ENCODE measurements around the gene DALRD3.

DALRD3 gene

DNA sequence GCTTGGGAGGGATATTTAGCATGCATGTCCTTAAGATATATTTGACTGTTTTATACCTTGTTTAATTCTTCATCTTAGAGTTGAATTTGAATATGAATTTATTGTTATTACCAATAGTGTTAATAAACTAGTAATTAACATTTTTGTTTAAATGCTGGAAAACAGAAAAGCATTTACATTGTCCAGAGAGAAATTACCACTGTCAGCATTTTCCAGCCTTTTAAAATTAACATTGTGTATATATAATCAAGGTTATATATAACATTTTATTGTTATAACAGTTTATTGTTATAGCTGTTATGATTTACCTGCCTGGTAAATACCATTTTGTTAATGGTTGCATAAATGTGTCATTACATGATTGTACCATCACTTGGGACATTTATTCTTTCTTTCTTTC lies 36.4 kb downstream of the DALRD3 start:
- Mint-ChIP-seq H3K4me3 (no peak overlapping the region), H3K36me3 (peaks cover 6% of the 10 kb centered on the region), H3K9me3 (no peaks in the 10 kb centered on the region), H3K27ac (no peak overlapping the region), H3K4me1 (no peaks in the 10 kb centered on the region), H3K27me3 (no peaks in the 10 kb centered on the region)

DNA sequence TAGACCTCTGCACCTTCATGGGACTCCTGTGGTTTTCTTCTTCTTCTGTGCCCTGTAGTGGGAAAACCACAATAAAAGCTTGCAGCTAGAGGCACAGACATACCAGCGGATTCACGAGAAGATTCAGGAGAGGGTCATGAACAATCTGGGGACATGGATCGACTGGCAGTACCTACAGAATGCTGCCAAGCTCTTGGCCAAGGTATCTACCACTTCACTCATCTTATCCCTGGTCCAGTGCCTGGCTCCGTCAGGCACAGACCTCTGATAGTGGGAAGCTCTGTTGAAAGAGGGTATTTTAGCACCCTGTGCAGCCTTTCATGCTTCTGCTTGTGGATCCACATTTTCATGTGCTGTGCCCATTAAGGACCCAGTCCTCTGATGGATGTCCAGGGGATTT lies 38.1 kb downstream of the DALRD3 start:
- Mint-ChIP-seq H3K27ac (no peak overlapping the region), H3K27me3 (no peaks in the 10 kb centered on the region), H3K9me3 (no peaks in the 10 kb centered on the region), H3K4me1 (no peaks in the 10 kb centered on the region), H3K4me3 (no peak overlapping the region), H3K36me3 (peaks cover 6% of the 10 kb centered on the region)

DNA sequence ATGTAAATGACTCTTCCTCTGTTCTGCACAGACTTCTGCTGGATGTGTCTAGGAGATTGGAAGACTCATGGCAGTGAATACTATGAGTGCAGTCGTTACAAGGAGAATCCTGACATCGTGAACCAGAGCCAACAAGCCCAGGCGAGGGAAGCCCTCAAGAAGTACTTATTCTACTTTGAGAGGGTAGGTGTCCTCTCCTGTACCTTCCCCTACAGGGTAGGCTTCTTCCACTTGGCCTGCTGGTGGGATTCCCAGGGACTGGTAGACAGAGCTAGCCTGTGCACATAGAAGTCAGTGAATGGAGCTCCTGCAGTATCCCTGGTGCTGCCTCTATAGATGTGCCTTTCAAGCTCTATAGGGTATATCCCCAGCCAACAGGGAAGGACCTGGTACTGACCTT lies 38.9 kb downstream of the DALRD3 start:
- Mint-ChIP-seq H3K9me3 (no peaks in the 10 kb centered on the region), H3K27ac (no peak overlapping the region), H3K4me1 (no peaks in the 10 kb centered on the region), H3K4me3 (no peak overlapping the region), H3K36me3 (peaks cover 9% of the 10 kb centered on the region), H3K27me3 (no peaks in the 10 kb centered on the region)

DNA sequence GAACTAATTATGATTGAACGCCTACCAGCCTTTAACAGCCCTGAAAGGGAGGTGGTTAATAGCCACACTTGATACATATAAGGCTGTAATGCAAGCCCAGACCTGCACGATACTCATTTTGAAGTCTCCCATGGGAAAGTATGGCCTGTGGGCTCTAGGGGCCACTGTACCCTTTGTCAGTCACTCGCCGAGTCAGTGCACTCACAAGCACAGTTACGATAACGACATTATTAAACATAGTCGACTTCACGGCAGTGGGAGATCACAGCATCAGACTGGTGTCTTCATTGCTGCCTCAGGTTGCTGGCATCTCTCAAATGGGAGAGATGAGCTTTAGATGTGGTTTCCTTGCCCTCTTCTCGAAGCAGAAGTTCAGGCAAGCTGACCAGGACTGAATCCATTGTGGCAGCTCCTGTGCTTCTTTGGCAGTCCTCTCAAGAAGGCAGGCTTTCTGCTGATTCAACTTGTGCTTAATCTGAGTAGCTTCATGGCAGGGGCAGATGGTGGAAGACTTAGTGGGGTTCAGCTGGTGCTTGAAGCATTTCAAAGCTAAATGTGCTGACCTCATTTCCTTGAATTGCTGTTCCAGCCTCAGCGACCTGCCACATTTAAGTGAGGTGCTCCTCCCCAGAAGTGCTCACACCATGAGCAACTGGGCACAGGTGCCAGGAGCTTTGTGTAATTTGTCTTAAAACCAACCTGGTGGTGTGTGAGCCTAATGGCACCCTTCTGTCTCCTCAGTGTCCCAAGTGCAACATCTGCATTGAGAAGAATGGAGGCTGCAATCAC lies 44.1 kb downstream of the DALRD3 start:
- peaks cover 9% of the 10 kb centered on the region for H3K36me3 Mint-ChIP-seq

DNA sequence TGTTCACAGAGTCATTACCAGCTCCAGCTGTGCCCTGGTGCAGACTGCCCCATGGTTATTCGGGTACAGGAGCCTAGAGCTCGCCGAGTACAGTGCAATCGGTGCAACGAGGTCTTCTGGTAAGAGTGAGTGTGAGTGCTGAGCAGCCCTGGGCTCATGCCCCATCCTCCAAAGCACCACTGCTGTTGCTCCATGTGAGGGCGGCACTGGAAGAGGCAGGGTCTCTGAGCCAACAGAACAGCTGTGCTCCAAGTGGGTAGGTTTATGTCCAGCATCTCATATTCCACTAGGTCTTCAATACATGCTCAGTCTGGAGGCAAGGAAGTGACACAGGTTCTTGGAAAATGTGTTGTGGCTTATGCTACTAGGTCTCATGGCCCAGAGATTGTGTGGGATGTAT lies 47.8 kb downstream of the DALRD3 start:
- peaks cover 11% of the 10 kb centered on the region for H3K36me3 Mint-ChIP-seq
- H3K27me3 Mint-ChIP-seq: no peaks in the 10 kb centered on the region
- H3K4me1 Mint-ChIP-seq: no peaks in the 10 kb centered on the region
- H3K9me3 Mint-ChIP-seq: no peaks in the 10 kb centered on the region
- no peak overlapping the region for H3K27ac Mint-ChIP-seq
- no peak overlapping the region for H3K4me3 Mint-ChIP-seq

More for the DNA sequence above, 44.1 kb downstream of the DALRD3 start:
- no peaks in the 10 kb centered on the region for H3K4me1 Mint-ChIP-seq
- no peaks in the 10 kb centered on the region for H3K27me3 Mint-ChIP-seq
- H3K9me3 Mint-ChIP-seq: no peaks in the 10 kb centered on the region
- no peak overlapping the region for H3K4me3 Mint-ChIP-seq
- H3K27ac Mint-ChIP-seq: no peak overlapping the region

DNA sequence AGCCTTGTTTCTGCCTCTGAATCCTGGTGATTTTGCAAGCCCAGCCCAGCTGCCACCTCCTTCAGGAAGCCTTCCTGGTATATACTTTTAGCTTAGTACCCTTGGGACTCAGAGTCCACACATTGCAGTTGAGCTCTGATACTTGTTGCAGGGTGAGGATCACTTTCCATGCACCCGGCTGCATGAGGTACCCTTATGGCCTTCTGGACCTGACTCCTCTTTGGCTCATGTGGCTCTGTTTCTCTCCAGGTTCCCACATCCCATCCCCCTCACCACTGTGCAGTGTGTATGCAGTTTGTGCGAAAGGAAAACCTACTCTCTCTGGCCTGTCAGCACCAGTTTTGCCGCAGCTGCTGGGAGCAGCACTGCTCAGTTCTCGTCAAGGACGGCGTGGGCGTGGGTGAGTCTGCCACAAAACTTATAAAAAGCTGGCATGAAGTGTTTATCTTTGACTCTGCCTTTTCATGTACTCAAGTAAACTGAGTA lies 51.5 kb downstream of the DALRD3 start:
- Mint-ChIP-seq H3K36me3 (peaks cover 9% of the 10 kb centered on the region), H3K9me3 (no peaks in the 10 kb centered on the region), H3K27me3 (no peaks in the 10 kb centered on the region), H3K27ac (no peak overlapping the region), H3K4me1 (no peaks in the 10 kb centered on the region), H3K4me3 (no peak overlapping the region)

DNA sequence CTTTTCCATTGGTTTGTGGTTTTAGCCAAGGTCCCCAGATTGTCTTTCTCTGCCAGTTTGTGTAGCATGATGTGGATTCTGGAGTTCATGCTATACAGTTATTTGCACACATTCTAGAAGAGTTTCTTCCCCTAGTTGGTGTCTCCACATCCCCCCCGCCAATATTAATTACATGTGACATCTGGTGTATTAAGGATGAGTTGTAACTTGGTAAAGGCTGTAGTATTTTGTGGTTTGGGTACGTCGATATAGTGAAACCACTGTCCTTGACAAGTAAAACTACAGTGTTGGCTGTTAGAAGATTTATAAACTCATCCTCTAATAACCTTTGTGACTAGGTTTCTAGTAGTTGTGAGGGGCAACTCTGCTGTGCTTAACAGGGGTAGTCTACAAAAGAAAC lies 52.0 kb downstream of the DALRD3 start:
- no peaks in the 10 kb centered on the region for H3K4me1 Mint-ChIP-seq
- H3K27ac Mint-ChIP-seq: no peak overlapping the region
- H3K36me3 Mint-ChIP-seq: peaks cover 12% of the 10 kb centered on the region
- H3K27me3 Mint-ChIP-seq: no peaks in the 10 kb centered on the region
- H3K4me3 Mint-ChIP-seq: no peak overlapping the region
- no peaks in the 10 kb centered on the region for H3K9me3 Mint-ChIP-seq

Data from activated naive CD4-positive, alpha-beta T cell treated with anti-CD3 and anti-CD28 coated beads, Interleukin-2, amount 50 U/mL, for 24 hours (primary cell).